H9 (cell line): ENCODE measurements around the gene CLCN6. TPM values are rescaled to one million over a fixed set of nuclear protein-coding genes. Genes with fewer than 3 reads are reported as not detected.

Experiments
- DNase-seq: peaks from one replicate; pipeline ENCODE4 v3.0.0-alpha.2; 2017
- H2AFZ ChIP-seq: one replicate; pipeline ENCODE4 v1.6.1; 2013; ENCODE audit warnings: mild to moderate bottlenecking, low read length, control low read depth, moderate library complexity
- H2AK5ac ChIP-seq: 2 replicates; pipeline ENCODE4 v1.6.1; 2013; ENCODE audit warnings: low read length, control low read depth, mixed read lengths; ENCODE audit not compliant: insufficient read length
- H2BK120ac ChIP-seq: one replicate; pipeline ENCODE4 v1.6.1; 2013; ENCODE audit warnings: low read depth, mild to moderate bottlenecking, low read length, control low read depth, inconsistent platforms; ENCODE audit not compliant: poor library complexity, severe bottlenecking
- H2BK12ac ChIP-seq: 2 replicates; pipeline ENCODE4 v1.6.1; 2013; ENCODE audit warnings: low read length, control low read depth, mixed read lengths, low read depth; ENCODE audit not compliant: insufficient read length
- H2BK15ac ChIP-seq: 2 replicates; pipeline ENCODE4 v1.6.1; 2013; ENCODE audit warnings: low read depth, low read length, control low read depth
- H2BK20ac ChIP-seq: one replicate; pipeline ENCODE4 v1.6.1; 2013; ENCODE audit warnings: low read depth, mild to moderate bottlenecking, low read length, control low read depth, inconsistent platforms; ENCODE audit not compliant: poor library complexity, severe bottlenecking
- H2BK5ac ChIP-seq: 2 replicates; pipeline ENCODE4 v1.6.1; 2013; ENCODE audit warnings: low read length, control low read depth, mixed read lengths; ENCODE audit not compliant: insufficient read length
- H3K14ac ChIP-seq: 2 replicates; pipeline ENCODE4 v1.6.1; 2013; ENCODE audit warnings: low read length, control low read depth; ENCODE audit not compliant: insufficient read depth
- H3K18ac ChIP-seq: 2 replicates; pipeline ENCODE4 v1.6.1; 2013; ENCODE audit warnings: low read depth, mild to moderate bottlenecking, mixed read lengths, low read length, control low read depth; ENCODE audit not compliant: insufficient read length
- H3K23ac ChIP-seq: 2 replicates; pipeline ENCODE4 v1.6.1; 2013; ENCODE audit warnings: low read length, control low read depth, mixed read lengths, low read depth; ENCODE audit not compliant: insufficient read length
- H3K23me2 ChIP-seq: 2 replicates; pipeline ENCODE4 v1.6.1; 2013; ENCODE audit warnings: low read depth, mild to moderate bottlenecking, mixed read lengths, low read length, control low read depth; ENCODE audit not compliant: insufficient read length, poor library complexity, severe bottlenecking
- H3K27ac ChIP-seq: 2 replicates; pipeline ENCODE4 v1.5.1; 2013; ENCODE audit warnings: low read length, control low read depth, mixed read lengths, low read depth; ENCODE audit not compliant: insufficient read length
- H3K27me3 ChIP-seq: 2 replicates; pipeline ENCODE4 v1.6.1; 2013; ENCODE audit warnings: low read length, control low read depth, inconsistent platforms; ENCODE audit not compliant: insufficient read depth
- H3K4ac ChIP-seq: 2 replicates; pipeline ENCODE4 v1.6.1; 2013; ENCODE audit warnings: low read depth, mild to moderate bottlenecking, control low read depth, inconsistent platforms, low read length, moderate library complexity
- H3K4me1 ChIP-seq: 2 replicates; pipeline ENCODE4 v1.6.1; 2013; ENCODE audit warnings: low read length, control low read depth, inconsistent platforms; ENCODE audit not compliant: insufficient read depth
- H3K4me2 ChIP-seq: 2 replicates; pipeline ENCODE4 v1.6.1; 2013; ENCODE audit warnings: low read length, control low read depth, mixed read lengths; ENCODE audit not compliant: insufficient read length, insufficient read depth
- H3K56ac ChIP-seq: 2 replicates; pipeline ENCODE4 v1.6.1; 2013; ENCODE audit warnings: low read depth, mild to moderate bottlenecking, mixed read lengths, low read length, control low read depth; ENCODE audit not compliant: insufficient read length
- H3K79me1 ChIP-seq: 2 replicates; pipeline ENCODE4 v1.6.1; 2013; ENCODE audit warnings: low read depth, mild to moderate bottlenecking, moderate library complexity, low read length, control low read depth, inconsistent platforms; ENCODE audit not compliant: insufficient read depth, poor library complexity, severe bottlenecking
- H3K79me2 ChIP-seq: 2 replicates; pipeline ENCODE4 v1.6.1; 2013; ENCODE audit warnings: low read length, control low read depth, inconsistent platforms; ENCODE audit not compliant: insufficient read depth
- H3K9ac ChIP-seq: 2 replicates; pipeline ENCODE4 v1.6.1; 2013; ENCODE audit warnings: low read length, control low read depth, mixed read lengths; ENCODE audit not compliant: insufficient read length; ENCODE audit errors: extremely low read depth
- H3K9me3 ChIP-seq: one replicate; pipeline ENCODE4 v1.6.1; 2013; ENCODE audit warnings: low read depth, low read length, inconsistent platforms; ENCODE audit not compliant: control insufficient read depth
- H3T11ph ChIP-seq: one replicate; pipeline ENCODE4 v1.6.1; 2013; ENCODE audit warnings: mild to moderate bottlenecking, low read length, control low read depth, inconsistent platforms
- H4K20me1 ChIP-seq: one replicate; pipeline ENCODE4 v1.6.1; 2013; ENCODE audit not compliant: control insufficient read depth, insufficient read length, insufficient read depth
- H4K5ac ChIP-seq: 2 replicates; pipeline ENCODE4 v1.6.1; 2013; ENCODE audit warnings: low read depth, mild to moderate bottlenecking, mixed read lengths, low read length, control low read depth; ENCODE audit not compliant: insufficient read length
- H4K8ac ChIP-seq: replicated peaks from 2 replicates; pipeline ENCODE4 v1.6.1; 2013; ENCODE audit warnings: low read length, control low read depth, mixed read lengths, low read depth; ENCODE audit not compliant: insufficient read length
- H4K91ac ChIP-seq: 2 replicates; pipeline ENCODE4 v1.6.1; 2013; ENCODE audit warnings: low read depth, mild to moderate bottlenecking, moderate library complexity, mixed read lengths, low read length, control low read depth; ENCODE audit not compliant: insufficient read length
- H3K27ac Mint-ChIP-seq, 3 experiments: 2 replicates in 2 of 3; 3 replicates in 1 of 3; pipeline ENCODE4 v1.8.0; 2020 to 2021; ENCODE audit warnings: mixed read lengths in 3 of 3, mild to moderate bottlenecking in 1 of 3, moderate library complexity in 1 of 3
- H3K27me3 Mint-ChIP-seq: 2 replicates; pipeline ENCODE4 v1.8.0; 2021; ENCODE audit warnings: low read depth, mild to moderate bottlenecking, moderate library complexity, mixed read lengths
- H3K36me3 Mint-ChIP-seq, 3 experiments: 2 replicates in 2 of 3; 3 replicates in 1 of 3; pipeline ENCODE4 v1.8.0; 2020 to 2021; ENCODE audit warnings: low read depth in 3 of 3, mixed read lengths in 3 of 3; ENCODE audit not compliant: insufficient read depth in 1 of 3
- H3K4me1 Mint-ChIP-seq, 2 experiments: 2 replicates each; pipeline ENCODE4 v1.8.0; 2020; ENCODE audit warnings: mixed read lengths in 2 of 2
- H3K4me3 Mint-ChIP-seq, 2 experiments: 2 replicates in 1 of 2; 3 replicates in 1 of 2; pipeline ENCODE4 v1.8.0; 2020 to 2021; ENCODE audit warnings: mild to moderate bottlenecking in 2 of 2, mixed read lengths in 2 of 2, moderate library complexity in 1 of 2
- H3K9me3 Mint-ChIP-seq, 2 experiments: 2 replicates in 1 of 2; 3 replicates in 1 of 2; pipeline ENCODE4 v1.8.0; 2020; ENCODE audit warnings: mild to moderate bottlenecking in 2 of 2, mixed read lengths in 2 of 2, moderate library complexity in 1 of 2
- CTCF ChIP-seq: fragments of 200-600 bp; sonication (generic); conservative IDR thresholded peaks from 3 replicates; pipeline ENCODE4 v1.8.0; 2021; ENCODE audit warnings: antibody characterized with exemption, mild to moderate bottlenecking
- WGBS: extraction: QIAGEN DNeasy Blood & Tissue Kit; methylation state at CpG from one replicate; pipeline ENCODE4 v1.1.7; 2013; ENCODE audit warnings: missing lambda C conversion rate, low lambda C conversion rate, mixed read lengths; ENCODE audit not compliant: insufficient read length; ENCODE audit errors: extremely low coverage; 5-methylcytosine and 5-hydroxymethylcytosine counted together
- total RNA-seq: library from RNA; stranded (reverse); gene quantifications from 2 replicates; pipeline ENCODE4 v1.2.1, GENCODE V29; 2021

CLCN6 gene
- total RNA-seq, 1 experiment from 2014 or later: 20.5 TPM

DNA sequence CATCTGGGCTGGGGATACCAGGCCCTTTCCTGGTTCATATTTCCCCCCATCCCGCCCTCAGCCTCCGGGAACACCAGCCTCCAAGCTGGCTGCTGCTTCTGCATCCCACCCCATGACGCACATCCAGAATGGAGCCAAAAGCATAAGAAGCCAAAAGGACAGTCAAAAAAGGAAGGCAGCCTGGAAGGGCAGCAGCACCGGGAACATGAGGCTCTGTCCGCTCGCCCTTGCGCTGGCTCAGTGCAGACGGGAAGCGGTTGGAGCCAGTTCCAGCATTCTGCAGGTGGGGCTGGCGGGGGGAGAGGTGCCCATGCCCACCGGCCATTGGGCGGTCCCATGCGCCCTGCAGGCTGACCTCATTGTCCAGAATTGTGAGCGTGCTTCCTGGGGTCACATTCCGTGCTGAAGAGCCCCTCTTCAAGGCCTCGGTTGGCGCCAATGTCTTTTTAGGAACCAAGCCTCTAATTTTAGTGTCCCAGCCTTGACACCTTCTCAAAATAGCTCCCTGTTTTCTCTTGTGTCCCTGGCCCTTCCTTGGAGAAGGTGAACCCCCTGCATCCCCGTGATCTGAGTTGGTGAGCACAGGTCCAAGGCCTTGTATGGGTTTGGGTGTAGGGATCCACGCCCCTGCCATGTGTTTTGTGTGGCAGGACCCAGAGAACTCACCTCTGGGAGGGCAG, 81.1 kb downstream of the CLCN6 start:
- Histone ChIP-seq H3K14ac (no peak overlapping the region), H3T11ph (no peak overlapping the region), H4K91ac (no peak overlapping the region), H4K8ac (no peak overlapping the region), H3K4ac (no peak overlapping the region), H2BK15ac (no peak overlapping the region), H2BK20ac (no peak overlapping the region), H2AK5ac (no peak overlapping the region), H3K18ac (no peak overlapping the region), H4K20me1 (no peaks in the 10 kb centered on the region), H2AFZ (no peak overlapping the region), H3K9ac (no peak overlapping the region), H3K23me2 (no peaks in the 10 kb centered on the region), H2BK12ac (no peak overlapping the region), H2BK5ac (no peak overlapping the region), H4K5ac (no peak overlapping the region), H3K27ac (no peak overlapping the region), H2BK120ac (no peak overlapping the region), H3K9me3 (no peaks in the 10 kb centered on the region), H3K79me2 (no peaks in the 10 kb centered on the region), H3K56ac (peak overlapping the region; percentile 55), H3K4me1 (peaks cover 2% of the 10 kb centered on the region; the same call in 1 of the 2 replicates), H3K79me1 (no peaks in the 10 kb centered on the region), H3K23ac (no peak overlapping the region), H3K4me2 (no peak overlapping the region), H3K27me3 (no peaks in the 10 kb centered on the region)
- WGBS: no CpG with 5 or more reads among the region's 19 CpGs
- no peak for TF ChIP-seq CTCF
- Mint-ChIP-seq H3K36me3 (0 out of 7 replicates have a peak, but pooled peaks cover 0 to 2% (median 0%) of the 10 kb centered on the region in 3 experiments), H3K27ac (no peak overlapping the region; a peak in 1 of 7 replicates), H3K4me3 (no peak overlapping the region), H3K9me3 (peaks cover 0 to under 1% of the 10 kb centered on the region in 2 experiments; a peak in 2 of 5 replicates), H3K27me3 (no peaks in the 10 kb centered on the region; the same call in 1 of the 2 replicates), H3K4me1 (peaks cover 10 to 23% of the 10 kb centered on the region in 2 experiments)
- DNase-seq: no peak
